Heart left ventricle (tissue), 13 donors: ENCODE data around the gene TUBG2.

Experiments
- POLR2A ChIP-seq, 2 donors: fragments of 450-650 bp; IDR thresholded peaks; one replicate each; pipeline ENCODE4 v1.6.1; 2017; ENCODE audit warnings: antibody characterized with exemption in 2 of 2, mild to moderate bottlenecking in 2 of 2, moderate library complexity in 2 of 2
- TF ChIP-seq, protein P1 (sequence below), 12 donors: fragments of 200-600 bp; sonication (generic) in 4 of 12; IDR thresholded peaks; one replicate each; pipeline versions ENCODE4 v1.5.0 to v1.8.0; 2018 to 2022; ENCODE audit warnings: antibody characterized with exemption in 12 of 12, mild to moderate bottlenecking in 5 of 12
- donor health status: ischemic (EF 13 %, LVEDD 7.1; RV severe dilation, severe dysfunction).
- donor health status: DM: no; HTN: yes; CAD: no.
- donor health status: DM: no; HTN: no; CAD: no.
- donor health status: ischemic (EF 25% LVEDD 6.9; RV normal size, moderate dysfunction).
- donor health status: ischemic (EF 25% LVEDD 5.7; RV mildly dilated, moderate dysfunction).
- donor health status: ischemic (EF 35%, LVEDD 5.7; RV mildly dilated, moderate dysfunction).
- donor health status: nonischemic (EF 11% LVEDD 7.7; RV severe dilation, severe dysfunction).
- donor health status: DM: yes; HTN: yes; CAD: no.
- donor health status: PGD.
- donor health status: ischemic (EF 29% LVEDD 5.4; RV normal size, mild dysfunction).
- donor health status: nonischemic (EF 23%, LVEDD 6.1; RV moderate dilation, normal function).

DNA sequence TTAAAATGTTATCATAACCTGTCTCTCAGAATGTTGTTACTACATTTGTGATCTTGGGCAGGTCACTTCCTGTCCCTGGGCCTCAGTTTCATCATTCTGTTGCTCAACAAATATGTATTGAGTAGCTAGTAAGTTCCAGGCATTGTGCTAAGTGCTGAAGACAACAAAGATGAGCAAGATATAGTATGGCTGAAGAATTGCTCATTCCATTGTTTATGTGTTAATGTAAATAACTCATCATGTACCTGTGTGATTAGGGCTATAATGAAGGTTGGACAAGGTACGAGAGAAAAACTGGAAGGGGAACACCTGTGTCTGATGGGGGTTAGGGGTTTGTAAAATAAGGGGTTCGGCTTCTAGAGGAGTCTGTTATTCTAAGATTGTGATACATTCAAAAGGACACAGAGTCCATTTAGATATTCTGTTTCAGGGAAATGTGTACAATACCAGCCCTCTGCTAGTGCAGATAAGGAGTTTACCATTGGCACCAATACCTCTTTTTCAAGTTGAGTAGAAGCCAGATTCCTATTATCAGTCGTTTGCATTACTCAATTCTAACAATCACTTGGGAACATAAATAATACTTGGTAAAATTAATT is 29.6 kb upstream of the TUBG2 start:
- TF ChIP-seq POLR2A (IDR thresholded peaks at IDR 0.05): no peak
- TF ChIP-seq, protein P1, sequence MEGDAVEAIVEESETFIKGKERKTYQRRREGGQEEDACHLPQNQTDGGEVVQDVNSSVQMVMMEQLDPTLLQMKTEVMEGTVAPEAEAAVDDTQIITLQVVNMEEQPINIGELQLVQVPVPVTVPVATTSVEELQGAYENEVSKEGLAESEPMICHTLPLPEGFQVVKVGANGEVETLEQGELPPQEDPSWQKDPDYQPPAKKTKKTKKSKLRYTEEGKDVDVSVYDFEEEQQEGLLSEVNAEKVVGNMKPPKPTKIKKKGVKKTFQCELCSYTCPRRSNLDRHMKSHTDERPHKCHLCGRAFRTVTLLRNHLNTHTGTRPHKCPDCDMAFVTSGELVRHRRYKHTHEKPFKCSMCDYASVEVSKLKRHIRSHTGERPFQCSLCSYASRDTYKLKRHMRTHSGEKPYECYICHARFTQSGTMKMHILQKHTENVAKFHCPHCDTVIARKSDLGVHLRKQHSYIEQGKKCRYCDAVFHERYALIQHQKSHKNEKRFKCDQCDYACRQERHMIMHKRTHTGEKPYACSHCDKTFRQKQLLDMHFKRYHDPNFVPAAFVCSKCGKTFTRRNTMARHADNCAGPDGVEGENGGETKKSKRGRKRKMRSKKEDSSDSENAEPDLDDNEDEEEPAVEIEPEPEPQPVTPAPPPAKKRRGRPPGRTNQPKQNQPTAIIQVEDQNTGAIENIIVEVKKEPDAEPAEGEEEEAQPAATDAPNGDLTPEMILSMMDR (IDR thresholded peaks at IDR 0.05): no peak
